Nephron (organoid): ENCODE results near the gene GEMIN8.

Source experiments
- H3K27ac Mint-ChIP-seq, 3 experiments: 2 replicates each; pipeline ENCODE4 v1.8.0; 2020; ENCODE audit warnings: mixed read lengths in 3 of 3, mild to moderate bottlenecking in 2 of 3, moderate library complexity in 1 of 3
- H3K27me3 Mint-ChIP-seq: 2 replicates; pipeline ENCODE4 v1.8.0; 2021; ENCODE audit warnings: low read depth, mild to moderate bottlenecking, moderate library complexity, mixed read lengths
- H3K36me3 Mint-ChIP-seq: 2 replicates; pipeline ENCODE4 v1.8.0; 2020; ENCODE audit warnings: low read depth, mixed read lengths
- H3K4me1 Mint-ChIP-seq: 2 replicates; pipeline ENCODE4 v1.8.0; 2020; ENCODE audit warnings: mixed read lengths
- H3K4me3 Mint-ChIP-seq, 3 experiments: 2 replicates each; pipeline ENCODE4 v1.8.0; 2020; ENCODE audit warnings: mild to moderate bottlenecking in 3 of 3, mixed read lengths in 3 of 3, moderate library complexity in 2 of 3
- H3K9me3 Mint-ChIP-seq: 2 replicates; pipeline ENCODE4 v1.8.0; 2020; ENCODE audit warnings: mixed read lengths
- TF ChIP-seq, protein P1 (sequence below), 3 experiments: fragments of 200-600 bp; sonication (generic); IDR thresholded peaks; one replicate each; pipeline ENCODE4 v1.5.0; 2021; ENCODE audit warnings: antibody characterized with exemption in 3 of 3; ENCODE audit not compliant: unreplicated experiment in 3 of 3

Gene GEMIN8

GRCh38 chrX:14039344-14039743, 9.7 kb upstream of the GEMIN8 start:
- peaks cover 7% of the 10 kb centered on the region for H3K9me3 Mint-ChIP-seq
- no peak overlapping the region for H3K27ac Mint-ChIP-seq
- H3K4me3 Mint-ChIP-seq: no peak overlapping the region
- H3K36me3 Mint-ChIP-seq: no peaks in the 10 kb centered on the region
- no peaks in the 10 kb centered on the region for H3K4me1 Mint-ChIP-seq
- TF ChIP-seq, protein P1, sequence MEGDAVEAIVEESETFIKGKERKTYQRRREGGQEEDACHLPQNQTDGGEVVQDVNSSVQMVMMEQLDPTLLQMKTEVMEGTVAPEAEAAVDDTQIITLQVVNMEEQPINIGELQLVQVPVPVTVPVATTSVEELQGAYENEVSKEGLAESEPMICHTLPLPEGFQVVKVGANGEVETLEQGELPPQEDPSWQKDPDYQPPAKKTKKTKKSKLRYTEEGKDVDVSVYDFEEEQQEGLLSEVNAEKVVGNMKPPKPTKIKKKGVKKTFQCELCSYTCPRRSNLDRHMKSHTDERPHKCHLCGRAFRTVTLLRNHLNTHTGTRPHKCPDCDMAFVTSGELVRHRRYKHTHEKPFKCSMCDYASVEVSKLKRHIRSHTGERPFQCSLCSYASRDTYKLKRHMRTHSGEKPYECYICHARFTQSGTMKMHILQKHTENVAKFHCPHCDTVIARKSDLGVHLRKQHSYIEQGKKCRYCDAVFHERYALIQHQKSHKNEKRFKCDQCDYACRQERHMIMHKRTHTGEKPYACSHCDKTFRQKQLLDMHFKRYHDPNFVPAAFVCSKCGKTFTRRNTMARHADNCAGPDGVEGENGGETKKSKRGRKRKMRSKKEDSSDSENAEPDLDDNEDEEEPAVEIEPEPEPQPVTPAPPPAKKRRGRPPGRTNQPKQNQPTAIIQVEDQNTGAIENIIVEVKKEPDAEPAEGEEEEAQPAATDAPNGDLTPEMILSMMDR (IDR thresholded peaks at IDR 0.05; ENCODE audit: unreplicated experiment in 3 of 3): peak; percentile 70 to 83 (median 82)
- no peaks in the 10 kb centered on the region for H3K27me3 Mint-ChIP-seq

DNA sequence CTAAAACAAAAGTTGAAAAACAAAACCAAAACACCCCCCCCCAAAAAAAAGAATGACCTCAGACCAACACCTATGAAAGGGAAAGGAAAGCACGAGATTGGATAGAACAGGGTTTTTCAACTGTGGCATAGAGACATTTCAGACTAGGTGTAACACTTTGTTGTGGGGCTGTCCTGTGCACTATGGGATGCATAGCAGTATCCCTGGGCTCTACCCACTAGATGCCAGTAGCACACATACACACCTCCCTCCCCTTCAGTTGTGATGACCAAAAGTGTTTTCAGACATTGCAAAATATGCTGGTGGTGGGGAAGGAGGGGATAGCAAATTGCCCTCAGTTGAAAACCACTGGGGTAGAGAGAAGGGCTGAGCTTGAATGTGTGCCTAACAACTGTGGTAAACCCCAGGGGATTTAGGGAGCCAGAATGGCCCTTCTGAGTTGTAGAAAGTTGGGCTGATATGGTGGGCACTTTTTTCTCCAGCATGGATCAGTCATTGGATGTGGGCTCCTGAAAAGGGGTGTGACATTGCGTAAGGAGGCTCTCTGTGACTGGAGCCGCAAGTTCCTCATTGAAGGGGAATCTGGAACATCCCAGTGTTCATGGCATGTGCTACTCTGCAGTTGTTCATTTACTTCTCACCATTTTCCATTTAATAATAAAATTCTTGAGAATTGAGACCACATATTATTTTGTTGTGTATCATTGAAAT, 8.8 kb upstream of the GEMIN8 start:
- Mint-ChIP-seq H3K9me3 (peaks cover 4% of the 10 kb centered on the region), H3K27ac (no peak overlapping the region), H3K4me3 (no peak overlapping the region), H3K36me3 (no peaks in the 10 kb centered on the region), H3K27me3 (no peaks in the 10 kb centered on the region), H3K4me1 (no peaks in the 10 kb centered on the region)
- TF ChIP-seq, protein P1 (IDR thresholded peaks at IDR 0.05; ENCODE audit: unreplicated experiment in 3 of 3): no peak

GRCh38 chrX:14032406-14032805, 2.7 kb upstream of the GEMIN8 start:
- H3K36me3 Mint-ChIP-seq: no peaks in the 10 kb centered on the region
- no peaks in the 10 kb centered on the region for H3K27me3 Mint-ChIP-seq
- peaks cover 9% of the 10 kb centered on the region for H3K4me1 Mint-ChIP-seq
- H3K4me3 Mint-ChIP-seq: peak overlapping the region in 2 of 3 experiments; percentile 20 to 54
- H3K27ac Mint-ChIP-seq: peak overlapping the region in 2 of 3 experiments; percentile 39 to 68
- TF ChIP-seq, protein P1 (IDR thresholded peaks at IDR 0.05; ENCODE audit: unreplicated experiment in 3 of 3): peak; percentile 56 to 75 (median 65)
- peaks cover 4% of the 10 kb centered on the region for H3K9me3 Mint-ChIP-seq

GRCh38 chrX:14030174-14030530, 460 bp upstream of the GEMIN8 start:
- Mint-ChIP-seq H3K27ac (peak overlapping the region; percentile 90 to 96 (median 95)), H3K9me3 (no peaks in the 10 kb centered on the region), H3K4me3 (peak overlapping the region; percentile 93 to 97 (median 93)), H3K27me3 (no peaks in the 10 kb centered on the region), H3K36me3 (no peaks in the 10 kb centered on the region), H3K4me1 (peaks cover 13% of the 10 kb centered on the region)
- TF ChIP-seq, protein P1 (IDR thresholded peaks at IDR 0.05; ENCODE audit: unreplicated experiment in 3 of 3): no peak

- Mint-ChIP-seq H3K27ac (peak overlapping the region; percentile 90 to 96 (median 95)), H3K9me3 (no peaks in the 10 kb centered on the region), H3K36me3 (no peaks in the 10 kb centered on the region), H3K27me3 (no peaks in the 10 kb centered on the region), H3K4me3 (peak overlapping the region; percentile 93 to 97 (median 93)), H3K4me1 (peaks cover 13% of the 10 kb centered on the region)
- TF ChIP-seq, protein P1 (IDR thresholded peaks at IDR 0.05; ENCODE audit: unreplicated experiment in 3 of 3): no peak
Measured at GRCh38 chrX:14029039-14029424, 660 bp downstream of the GEMIN8 start.

DNA sequence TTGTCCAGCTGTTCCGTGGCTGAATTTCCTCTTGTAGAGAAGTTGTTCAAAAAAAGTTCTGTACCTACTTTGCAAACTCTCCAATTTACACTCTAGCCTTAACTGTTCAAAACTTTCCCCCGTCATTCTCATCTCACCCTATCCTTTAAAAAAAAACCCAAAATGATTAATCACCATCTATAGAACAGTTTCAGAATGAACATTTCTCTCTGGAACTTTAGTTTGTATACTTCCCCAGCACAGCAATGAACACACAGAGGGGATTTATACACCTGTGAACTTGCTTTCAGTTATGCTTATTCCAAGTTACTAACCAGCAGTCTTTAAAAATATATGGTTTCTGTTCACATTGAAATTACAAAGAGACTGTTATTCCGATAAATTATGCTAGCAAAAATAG, 1.2 kb downstream of the GEMIN8 start:
- H3K27me3 Mint-ChIP-seq: no peaks in the 10 kb centered on the region
- H3K27ac Mint-ChIP-seq: peak overlapping the region; percentile 58 to 96 (median 90)
- H3K4me1 Mint-ChIP-seq: peaks cover 13% of the 10 kb centered on the region
- peak overlapping the region; percentile 93 to 97 (median 93) for H3K4me3 Mint-ChIP-seq
- H3K36me3 Mint-ChIP-seq: no peaks in the 10 kb centered on the region
- TF ChIP-seq, protein P1 (IDR thresholded peaks at IDR 0.05; ENCODE audit: unreplicated experiment in 3 of 3): no peak
- no peaks in the 10 kb centered on the region for H3K9me3 Mint-ChIP-seq
